GM19324 (cell line): ENCODE data around the gene CCDC15.
"Not testable (repeated sequence)": the region's sequence is repeated elsewhere in the genome, so short reads cannot be mapped to it uniquely, and the experiment has no call there.

ENCODE experiments used
- ATAC-seq: cut with Tn5 transposase; IDR thresholded peaks from one replicate; pipeline ENCODE4 v1.9.1; 2021; ENCODE audit warnings: mild to moderate bottlenecking, moderate library complexity; ENCODE audit not compliant: unreplicated experiment, low FRiP score

Gene CCDC15

GRCh38 chr11:124988063-124988462, 34.1 kb downstream of the CCDC15 start:
- ATAC-seq, result no peak

GRCh38 chr11:125001079-125001778, 47.2 kb downstream of the CCDC15 start:
- ATAC-seq, result no peak

GRCh38 chr11:125001849-125002248, 47.8 kb downstream of the CCDC15 start:
- no peak for ATAC-seq

- no peak for ATAC-seq
Observed at GRCh38 chr11:125005491-125005890, 51.5 kb downstream of the CCDC15 start.

- ATAC-seq, result no peak
Observed at GRCh38 chr11:125016413-125016812, 62.4 kb downstream of the CCDC15 start.

GRCh38 chr11:125020342-125020741, 66.3 kb downstream of the CCDC15 start:
- no peak for ATAC-seq

- no peak for ATAC-seq
Observed at GRCh38 chr11:125022551-125022950, 68.5 kb downstream of the CCDC15 start.

GRCh38 chr11:125025968-125026367, 72.0 kb downstream of the CCDC15 start:
- ATAC-seq, result no peak

- ATAC-seq, result not testable (repeated sequence)
Observed at GRCh38 chr11:125029431-125029830, 75.4 kb downstream of the CCDC15 start.

GRCh38 chr11:125036933-125037332, 82.9 kb downstream of the CCDC15 start:
- no peak for ATAC-seq

GRCh38 chr11:125049164-125049792, 95.3 kb downstream of the CCDC15 start:
- no peak for ATAC-seq

- ATAC-seq, result no peak
Observed at GRCh38 chr11:125052047-125052446, 98.0 kb downstream of the CCDC15 start.

GRCh38 chr11:125053167-125053566, 99.2 kb downstream of the CCDC15 start:
- no peak for ATAC-seq

- no peak for ATAC-seq
Observed at GRCh38 chr11:125055107-125055715, 101.2 kb downstream of the CCDC15 start.

- not testable (repeated sequence) for ATAC-seq
Observed at GRCh38 chr11:125056111-125056510, 102.1 kb downstream of the CCDC15 start.

- no peak for ATAC-seq
Observed at GRCh38 chr11:125056931-125057692, 103.1 kb downstream of the CCDC15 start.

- no peak for ATAC-seq
Observed at GRCh38 chr11:125057693-125058016, 103.7 kb downstream of the CCDC15 start.

GRCh38 chr11:125061281-125061680, 107.3 kb downstream of the CCDC15 start:
- ATAC-seq, result no peak

GRCh38 chr11:125062218-125062930, 108.4 kb downstream of the CCDC15 start:
- no peak for ATAC-seq

GRCh38 chr11:125062931-125063428, 109.0 kb downstream of the CCDC15 start, which contains the start of gene SLC37A2:
Gene SLC37A2 (plus strand): TSS chr11:125063305. CDS start chr11:125063368, 63 bp downstream.
- peak; percentile 89 for ATAC-seq
